Fibroblast of villous mesenchyme (primary cell): ENCODE results near the gene ANKRD9. TPM values are rescaled to one million over a fixed set of nuclear protein-coding genes. Genes with fewer than 3 reads are reported as not detected.

Experiments used
- DNase-seq: peaks from one replicate; pipeline ENCODE4 v3.0.0-alpha.2; 2010; ENCODE audit warnings: low read depth
- H3K4me3 ChIP-seq: 2 replicates; pipeline ENCODE4 v1.5.1; 2011; ENCODE audit warnings: low read depth, mild to moderate bottlenecking, low read length
- CTCF ChIP-seq: IDR thresholded peaks from 2 replicates; pipeline ENCODE4 v1.5.1; 2012; ENCODE audit warnings: low read depth, mild to moderate bottlenecking, low read length; ENCODE audit not compliant: insufficient read depth
- total RNA-seq: library from RNA; depleted of rRNA; stranded (reverse); fragments of >200 nt; gene quantifications from 2 replicates; pipeline ENCODE4 v1.2.3, GENCODE V29; 2012

ANKRD9 gene
- total RNA-seq, 1 donor, result 16.4 TPM

- DNase-seq, result no peak
- no peak for TF ChIP-seq CTCF
- H3K4me3 ChIP-seq, result no peak overlapping the region
These were observed 28.2 kb downstream of the ANKRD9 start for GRCh38 chr14:102481371-102481770.

- DNase-seq, result peak; percentile 34
- no peak for TF ChIP-seq CTCF
These were observed 29.8 kb downstream of the ANKRD9 start for GRCh38 chr14:102479777-102480176.

GRCh38 chr14:102479107-102479506 lies 30.5 kb downstream of the ANKRD9 start:
- no peak for DNase-seq
- TF ChIP-seq CTCF, result no peak

More at GRCh38 chr14:102479777-102480176, 29.8 kb downstream of the ANKRD9 start:
- H3K4me3 ChIP-seq, result no peak overlapping the region

GRCh38 chr14:102474934-102475333 lies 34.6 kb downstream of the ANKRD9 start:
- TF ChIP-seq CTCF, result no peak
- DNase-seq, result no peak
- H3K4me3 ChIP-seq, result no peak overlapping the region

More at GRCh38 chr14:102479107-102479506, 30.5 kb downstream of the ANKRD9 start:
- H3K4me3 ChIP-seq, result no peak overlapping the region

GRCh38 chr14:102473559-102473958 lies 36.0 kb downstream of the ANKRD9 start:
- peak; percentile 75 for DNase-seq
- H3K4me3 ChIP-seq, result no peak overlapping the region
- no peak for TF ChIP-seq CTCF

- TF ChIP-seq CTCF, result no peak
- DNase-seq, result no peak
- no peak overlapping the region for H3K4me3 ChIP-seq
These were observed 36.8 kb downstream of the ANKRD9 start for GRCh38 chr14:102472791-102473150.
